ENCODE data around the gene CDH12.
A peak's percentile ranks its signal among the peaks of the same experiment; 100 is the strongest.

CDH12 gene

GRCh38 chr5:22852807-22853660, at the start of gene CDH12:
CDH12 (minus strand) TSS chr5:22853344.
- TF ChIP-seq ZC3H10 (CRISPR knock-in tag; IDR thresholded peaks at IDR 0.05) (no peak), RARB (CRISPR knock-in tag; IDR thresholded peaks at IDR 0.05) (no peak), ISL1 (CRISPR knock-in tag; IDR thresholded peaks at IDR 0.05) (no peak), CSDC2 (CRISPR knock-in tag; IDR thresholded peaks at IDR 0.05) (no peak), ZFP30 (CRISPR knock-in tag; IDR thresholded peaks at IDR 0.05) (no peak), CSRNP3 (CRISPR knock-in tag; IDR thresholded peaks at IDR 0.05) (no peak), ARNTL (CRISPR knock-in tag; IDR thresholded peaks at IDR 0.05; ENCODE audit: borderline replicate concordance, low read depth) (no peak), OSR1 (CRISPR knock-in tag; IDR thresholded peaks at IDR 0.05) (no peak), ESRRG (CRISPR knock-in tag; IDR thresholded peaks at IDR 0.05) (no peak), ZFP3 (CRISPR knock-in tag; IDR thresholded peaks at IDR 0.05) (no peak), PPARA (CRISPR knock-in tag; IDR thresholded peaks at IDR 0.05; ENCODE audit: borderline replicate concordance) (no peak), ZNF8 (CRISPR knock-in tag; IDR thresholded peaks at IDR 0.05) (no peak), SNAI2 (CRISPR knock-in tag; IDR thresholded peaks at IDR 0.05) (no peak), TOX (CRISPR knock-in tag; IDR thresholded peaks at IDR 0.05; ENCODE audit: borderline replicate concordance) (no peak)
- TF ChIP-seq, protein P1, sequence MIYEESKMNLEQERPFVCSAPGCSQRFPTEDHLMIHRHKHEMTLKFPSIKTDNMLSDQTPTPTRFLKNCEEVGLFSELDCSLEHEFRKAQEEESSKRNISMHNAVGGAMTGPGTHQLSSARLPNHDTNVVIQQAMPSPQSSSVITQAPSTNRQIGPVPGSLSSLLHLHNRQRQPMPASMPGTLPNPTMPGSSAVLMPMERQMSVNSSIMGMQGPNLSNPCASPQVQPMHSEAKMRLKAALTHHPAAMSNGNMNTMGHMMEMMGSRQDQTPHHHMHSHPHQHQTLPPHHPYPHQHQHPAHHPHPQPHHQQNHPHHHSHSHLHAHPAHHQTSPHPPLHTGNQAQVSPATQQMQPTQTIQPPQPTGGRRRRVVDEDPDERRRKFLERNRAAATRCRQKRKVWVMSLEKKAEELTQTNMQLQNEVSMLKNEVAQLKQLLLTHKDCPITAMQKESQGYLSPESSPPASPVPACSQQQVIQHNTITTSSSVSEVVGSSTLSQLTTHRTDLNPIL (CRISPR knock-in tag; IDR thresholded peaks at IDR 0.05; ENCODE audit: low read depth), result no peak
- ATAC-seq, result peak; percentile 26; the same call in 2 of the 3 replicates

DNA sequence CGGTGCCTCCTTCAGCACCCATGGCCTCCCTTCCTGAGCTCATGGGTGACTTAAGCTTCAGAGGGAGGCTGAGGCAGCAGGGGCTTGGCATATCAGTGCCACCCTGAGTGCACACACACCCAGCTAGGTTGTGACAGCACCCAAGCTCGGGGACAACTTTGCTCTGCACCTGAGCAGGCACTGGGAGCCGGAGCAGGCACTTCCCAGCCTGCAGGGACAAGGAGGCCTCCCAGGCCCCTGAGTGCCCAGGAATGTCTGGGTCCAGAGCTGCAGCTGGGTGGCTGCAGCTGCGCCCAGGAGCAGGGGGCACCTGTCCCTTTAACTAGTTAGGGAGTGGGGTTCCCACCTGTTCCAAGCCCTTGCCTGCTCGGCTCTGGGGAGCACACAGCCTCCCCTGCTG, 48.7 kb upstream of the CDH12 start:
- no peak for TF ChIP-seq ISL1 (CRISPR knock-in tag; IDR thresholded peaks at IDR 0.05)
- TF ChIP-seq CSDC2 (CRISPR knock-in tag; IDR thresholded peaks at IDR 0.05), result no peak
- ATAC-seq, result no peak

GRCh38 chr5:22900801-22901310, 47.7 kb upstream of the CDH12 start:
- TF ChIP-seq TCF4 (CRISPR knock-in tag; IDR thresholded peaks at IDR 0.05; ENCODE audit: borderline replicate concordance) (no peak), ARNTL (CRISPR knock-in tag; IDR thresholded peaks at IDR 0.05; ENCODE audit: borderline replicate concordance, low read depth) (no peak), ZNF8 (CRISPR knock-in tag; IDR thresholded peaks at IDR 0.05) (no peak), GLIS3 (CRISPR knock-in tag; IDR thresholded peaks at IDR 0.05) (no peak)
- ATAC-seq, result no peak

GRCh38 chr5:22899341-22899740, 46.2 kb upstream of the CDH12 start:
- no peak for TF ChIP-seq ZC3H10 (CRISPR knock-in tag; IDR thresholded peaks at IDR 0.05)
- TF ChIP-seq, protein P2, sequence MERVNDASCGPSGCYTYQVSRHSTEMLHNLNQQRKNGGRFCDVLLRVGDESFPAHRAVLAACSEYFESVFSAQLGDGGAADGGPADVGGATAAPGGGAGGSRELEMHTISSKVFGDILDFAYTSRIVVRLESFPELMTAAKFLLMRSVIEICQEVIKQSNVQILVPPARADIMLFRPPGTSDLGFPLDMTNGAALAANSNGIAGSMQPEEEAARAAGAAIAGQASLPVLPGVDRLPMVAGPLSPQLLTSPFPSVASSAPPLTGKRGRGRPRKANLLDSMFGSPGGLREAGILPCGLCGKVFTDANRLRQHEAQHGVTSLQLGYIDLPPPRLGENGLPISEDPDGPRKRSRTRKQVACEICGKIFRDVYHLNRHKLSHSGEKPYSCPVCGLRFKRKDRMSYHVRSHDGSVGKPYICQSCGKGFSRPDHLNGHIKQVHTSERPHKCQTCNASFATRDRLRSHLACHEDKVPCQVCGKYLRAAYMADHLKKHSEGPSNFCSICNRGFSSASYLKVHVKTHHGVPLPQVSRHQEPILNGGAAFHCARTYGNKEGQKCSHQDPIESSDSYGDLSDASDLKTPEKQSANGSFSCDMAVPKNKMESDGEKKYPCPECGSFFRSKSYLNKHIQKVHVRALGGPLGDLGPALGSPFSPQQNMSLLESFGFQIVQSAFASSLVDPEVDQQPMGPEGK (CRISPR knock-in tag; IDR thresholded peaks at IDR 0.05; ENCODE audit: borderline replicate concordance), result no peak
- ATAC-seq, result no peak

DNA sequence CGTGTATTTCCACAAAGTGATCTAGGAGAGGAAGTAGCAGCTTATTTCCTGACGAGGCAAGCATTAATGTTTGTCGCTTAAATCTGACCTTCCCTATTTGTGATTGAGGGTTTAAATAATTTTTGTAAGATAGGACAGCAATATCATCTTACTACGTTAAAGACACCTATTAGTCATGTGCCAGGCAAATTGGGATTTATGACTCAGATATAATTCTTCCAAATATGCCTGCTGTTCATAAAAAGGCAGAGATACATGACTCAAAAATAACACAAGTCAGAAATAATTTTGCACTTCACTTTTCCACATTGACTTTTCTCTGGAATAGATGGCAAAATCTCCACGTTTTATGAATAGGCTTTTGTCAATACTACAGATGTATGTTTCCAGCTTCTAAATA, 43.0 kb upstream of the CDH12 start:
- no peak for ATAC-seq
- no peak for TF ChIP-seq SNAI2 (CRISPR knock-in tag; IDR thresholded peaks at IDR 0.05)
- no peak for TF ChIP-seq ZFP30 (CRISPR knock-in tag; IDR thresholded peaks at IDR 0.05)
- no peak for TF ChIP-seq CSDC2 (CRISPR knock-in tag; IDR thresholded peaks at IDR 0.05)
- TF ChIP-seq ARNTL (CRISPR knock-in tag; IDR thresholded peaks at IDR 0.05; ENCODE audit: borderline replicate concordance, low read depth), result no peak
- TF ChIP-seq BACH2 (CRISPR knock-in tag; IDR thresholded peaks at IDR 0.05; ENCODE audit: borderline replicate concordance), result no peak
- TF ChIP-seq, protein P1 (CRISPR knock-in tag; IDR thresholded peaks at IDR 0.05; ENCODE audit: low read depth), result no peak
- TF ChIP-seq CSRNP3 (CRISPR knock-in tag; IDR thresholded peaks at IDR 0.05), result no peak
- TF ChIP-seq ISL1 (CRISPR knock-in tag; IDR thresholded peaks at IDR 0.05), result no peak
- TF ChIP-seq OSR1 (CRISPR knock-in tag; IDR thresholded peaks at IDR 0.05), result no peak
